ENCODE measurements around the gene NUP205. TPM values are rescaled to one million over a fixed set of nuclear protein-coding genes. Genes with fewer than 3 reads are reported as not detected.

NUP205 gene
- total and polyA plus RNA-seq, 2 donors (not counting 1 experiment from before 2014, with no cell fraction given), result 31.4 to 70.3 TPM

DNA sequence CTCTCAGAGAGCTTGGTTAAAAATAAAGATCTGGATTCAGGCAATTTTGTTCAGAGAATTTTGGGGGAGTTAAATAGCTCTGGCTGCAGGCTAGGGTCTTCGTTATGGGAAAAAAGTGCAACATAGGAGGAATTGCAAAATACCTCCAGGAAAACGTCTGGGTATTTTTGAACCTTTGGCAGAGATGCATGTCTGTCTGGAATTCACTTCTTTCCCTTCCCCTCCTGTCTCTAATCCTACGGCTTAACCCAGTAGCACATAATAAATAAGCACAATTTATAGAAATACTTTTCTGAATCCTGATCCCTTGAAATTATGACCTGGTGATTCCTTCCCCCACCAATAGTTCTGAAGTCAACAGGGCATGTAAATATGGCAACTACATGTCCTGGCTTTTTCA, 19.3 kb upstream of the NUP205 start:
- H3K4me1 Mint-ChIP-seq, result no peaks in the 10 kb centered on the region
- no peak for DNase-seq
- H3K9ac ChIP-seq (ENCODE audit: low read length), result no peak overlapping the region
- peaks cover 5% of the 10 kb centered on the region for H3K27me3 Mint-ChIP-seq
- CTCF ChIA-PET, result no interaction called here
- H3K4me3 Mint-ChIP-seq, result no peak overlapping the region
- no peak for TF ChIP-seq EZH2 (IDR thresholded peaks at IDR 0.05; ENCODE audit: borderline replicate concordance, insufficient read depth, low read depth, low read length, poor library complexity, severe bottlenecking)
- TF ChIP-seq, protein P1, sequence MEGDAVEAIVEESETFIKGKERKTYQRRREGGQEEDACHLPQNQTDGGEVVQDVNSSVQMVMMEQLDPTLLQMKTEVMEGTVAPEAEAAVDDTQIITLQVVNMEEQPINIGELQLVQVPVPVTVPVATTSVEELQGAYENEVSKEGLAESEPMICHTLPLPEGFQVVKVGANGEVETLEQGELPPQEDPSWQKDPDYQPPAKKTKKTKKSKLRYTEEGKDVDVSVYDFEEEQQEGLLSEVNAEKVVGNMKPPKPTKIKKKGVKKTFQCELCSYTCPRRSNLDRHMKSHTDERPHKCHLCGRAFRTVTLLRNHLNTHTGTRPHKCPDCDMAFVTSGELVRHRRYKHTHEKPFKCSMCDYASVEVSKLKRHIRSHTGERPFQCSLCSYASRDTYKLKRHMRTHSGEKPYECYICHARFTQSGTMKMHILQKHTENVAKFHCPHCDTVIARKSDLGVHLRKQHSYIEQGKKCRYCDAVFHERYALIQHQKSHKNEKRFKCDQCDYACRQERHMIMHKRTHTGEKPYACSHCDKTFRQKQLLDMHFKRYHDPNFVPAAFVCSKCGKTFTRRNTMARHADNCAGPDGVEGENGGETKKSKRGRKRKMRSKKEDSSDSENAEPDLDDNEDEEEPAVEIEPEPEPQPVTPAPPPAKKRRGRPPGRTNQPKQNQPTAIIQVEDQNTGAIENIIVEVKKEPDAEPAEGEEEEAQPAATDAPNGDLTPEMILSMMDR (IDR thresholded peaks at IDR 0.05), result no peak
- POLR2A ChIA-PET, result no interaction called here
- no peak overlapping the region for H3K27ac ChIP-seq (ENCODE audit: low read length in 2 of 2)
- H3K27ac Mint-ChIP-seq, result no peak overlapping the region
- no peak for ATAC-seq (ENCODE audit: low read depth)
- H3K36me3 ChIP-seq (replicated peaks in 1 of 2; ENCODE audit: control extremely low read depth in 1 of 2, control insufficient read depth in 1 of 2, extremely low read depth in 1 of 2, insufficient read depth in 2 of 2, low read length in 1 of 2), result no peaks in the 10 kb centered on the region
- no peaks in the 10 kb centered on the region for H3K9me3 ChIP-seq (ENCODE audit: control extremely low read depth in 1 of 3, control insufficient read depth in 2 of 3, insufficient read depth in 1 of 3, low read length in 2 of 3)
- intact Hi-C loops (cut with micrococcal nuclease), result no loop called here
- no peaks in the 10 kb centered on the region for H3K27me3 ChIP-seq (replicated peaks in 1 of 4; ENCODE audit: control extremely low read depth in 1 of 4, control insufficient read depth in 3 of 4, insufficient read depth in 4 of 4, low read length in 3 of 4)
- H3K9me3 Mint-ChIP-seq (ENCODE audit: insufficient read depth), result no peaks in the 10 kb centered on the region
- H3K79me2 ChIP-seq (ENCODE audit: control insufficient read depth, insufficient read depth, low read length), result no peaks in the 10 kb centered on the region
- WGBS (ENCODE audit: insufficient coverage), result 89% methylated on average over 2 of the region's 3 CpGs
- no peak overlapping the region for H2AFZ ChIP-seq (ENCODE audit: insufficient read depth, low read depth, low read length, poor library complexity, severe bottlenecking)
- H4K20me1 ChIP-seq (ENCODE audit: control insufficient read depth, insufficient read depth, low read length, poor library complexity, severe bottlenecking), result no peaks in the 10 kb centered on the region
- no peak overlapping the region for H3K4me3 ChIP-seq (ENCODE audit: control extremely low read depth in 1 of 5, extremely low read depth in 1 of 5, insufficient read depth in 1 of 5, low read depth in 2 of 5, low read length in 4 of 5)
- H3K4me1 ChIP-seq (ENCODE audit: control insufficient read depth in 2 of 2, insufficient read depth in 2 of 2, low read length in 2 of 2), result no peaks in the 10 kb centered on the region
- no peak overlapping the region for H3K4me2 ChIP-seq (replicated peaks; ENCODE audit: low read depth, low read length, poor library complexity, severe bottlenecking)

DNA sequence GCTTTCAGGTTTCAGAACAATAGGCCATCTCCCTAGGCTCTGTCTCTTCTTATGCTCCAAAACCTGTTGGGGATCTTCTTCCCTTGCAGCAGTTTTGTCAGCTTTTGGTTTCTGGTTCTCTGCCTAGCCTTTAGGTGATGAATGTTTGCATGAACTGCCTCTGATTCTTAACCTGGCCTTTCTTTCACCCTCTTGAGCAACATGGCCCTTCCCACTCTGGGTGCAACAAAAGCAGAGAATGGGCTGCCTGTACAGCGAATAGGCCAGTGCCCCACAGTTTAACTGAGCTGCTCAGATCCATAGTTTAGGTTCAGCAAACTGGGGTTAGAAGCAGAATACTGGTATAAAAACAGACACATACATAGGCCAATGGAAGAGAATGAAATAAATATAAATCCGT, 18.1 kb upstream of the NUP205 start:
- Histone ChIP-seq H4K20me1 (ENCODE audit: control insufficient read depth, insufficient read depth, low read length, poor library complexity, severe bottlenecking) (no peaks in the 10 kb centered on the region), H3K79me2 (ENCODE audit: control insufficient read depth, insufficient read depth, low read length) (no peaks in the 10 kb centered on the region), H3K9me3 (ENCODE audit: control extremely low read depth in 1 of 3, control insufficient read depth in 2 of 3, insufficient read depth in 1 of 3, low read length in 2 of 3) (no peaks in the 10 kb centered on the region), H3K9ac (ENCODE audit: low read length) (no peak overlapping the region), H3K36me3 (replicated peaks in 1 of 2; ENCODE audit: control extremely low read depth in 1 of 2, control insufficient read depth in 1 of 2, extremely low read depth in 1 of 2, insufficient read depth in 2 of 2, low read length in 1 of 2) (no peaks in the 10 kb centered on the region), H3K27me3 (replicated peaks in 1 of 4; ENCODE audit: control extremely low read depth in 1 of 4, control insufficient read depth in 3 of 4, insufficient read depth in 4 of 4, low read length in 3 of 4) (no peaks in the 10 kb centered on the region), H3K4me1 (ENCODE audit: control insufficient read depth in 2 of 2, insufficient read depth in 2 of 2, low read length in 2 of 2) (no peaks in the 10 kb centered on the region), H3K4me2 (replicated peaks; ENCODE audit: low read depth, low read length, poor library complexity, severe bottlenecking) (no peak overlapping the region), H2AFZ (ENCODE audit: insufficient read depth, low read depth, low read length, poor library complexity, severe bottlenecking) (no peak overlapping the region), H3K4me3 (ENCODE audit: control extremely low read depth in 1 of 5, extremely low read depth in 1 of 5, insufficient read depth in 1 of 5, low read depth in 2 of 5, low read length in 4 of 5) (no peak overlapping the region), H3K27ac (ENCODE audit: low read length in 2 of 2) (no peak overlapping the region)
- intact Hi-C loops (cut with micrococcal nuclease), result no loop called here
- DNase-seq (no peak), ATAC-seq (ENCODE audit: low read depth) (no peak)
- Mint-ChIP-seq H3K4me3 (no peak overlapping the region), H3K27me3 (peaks cover 5% of the 10 kb centered on the region), H3K9me3 (ENCODE audit: insufficient read depth) (no peaks in the 10 kb centered on the region), H3K27ac (no peak overlapping the region), H3K4me1 (no peaks in the 10 kb centered on the region)
- ChIA-PET POLR2A (no interaction called here), CTCF (no interaction called here)
- TF ChIP-seq, protein P1 (IDR thresholded peaks at IDR 0.05), result no peak
- no peak for TF ChIP-seq EZH2 (IDR thresholded peaks at IDR 0.05; ENCODE audit: borderline replicate concordance, insufficient read depth, low read depth, low read length, poor library complexity, severe bottlenecking)
- no CpG with 5 or more reads among the region's 2 CpGs for WGBS (ENCODE audit: insufficient coverage)
